Measurements from ENCODE around the gene MAP3K4. TPM values are rescaled to one million over a fixed set of nuclear protein-coding genes. Genes with fewer than 3 reads are reported as not detected.

MAP3K4 gene
- total RNA-seq, 1 donor from 2014 or later, result 47.2 TPM

- Histone ChIP-seq H3K36me3 (no peaks in the 10 kb centered on the region), H3K27me3 (ENCODE audit: low read depth) (no peaks in the 10 kb centered on the region), H3K9me3 (no peaks in the 10 kb centered on the region), H3K27ac (peak overlapping the region; percentile 32), H3K4me1 (no peaks in the 10 kb centered on the region), H3K4me3 (no peak overlapping the region)
- TF ChIP-seq CTCF (IDR thresholded peaks at IDR 0.05), result no peak
- ATAC-seq (peak; percentile 84 to 93), DNase-seq (no peak)
- intact Hi-C loops (cut with DNase I), result no loop called here
Observed at GRCh38 chr6:160950507-160950906, 41.1 kb upstream of the MAP3K4 start.

DNA sequence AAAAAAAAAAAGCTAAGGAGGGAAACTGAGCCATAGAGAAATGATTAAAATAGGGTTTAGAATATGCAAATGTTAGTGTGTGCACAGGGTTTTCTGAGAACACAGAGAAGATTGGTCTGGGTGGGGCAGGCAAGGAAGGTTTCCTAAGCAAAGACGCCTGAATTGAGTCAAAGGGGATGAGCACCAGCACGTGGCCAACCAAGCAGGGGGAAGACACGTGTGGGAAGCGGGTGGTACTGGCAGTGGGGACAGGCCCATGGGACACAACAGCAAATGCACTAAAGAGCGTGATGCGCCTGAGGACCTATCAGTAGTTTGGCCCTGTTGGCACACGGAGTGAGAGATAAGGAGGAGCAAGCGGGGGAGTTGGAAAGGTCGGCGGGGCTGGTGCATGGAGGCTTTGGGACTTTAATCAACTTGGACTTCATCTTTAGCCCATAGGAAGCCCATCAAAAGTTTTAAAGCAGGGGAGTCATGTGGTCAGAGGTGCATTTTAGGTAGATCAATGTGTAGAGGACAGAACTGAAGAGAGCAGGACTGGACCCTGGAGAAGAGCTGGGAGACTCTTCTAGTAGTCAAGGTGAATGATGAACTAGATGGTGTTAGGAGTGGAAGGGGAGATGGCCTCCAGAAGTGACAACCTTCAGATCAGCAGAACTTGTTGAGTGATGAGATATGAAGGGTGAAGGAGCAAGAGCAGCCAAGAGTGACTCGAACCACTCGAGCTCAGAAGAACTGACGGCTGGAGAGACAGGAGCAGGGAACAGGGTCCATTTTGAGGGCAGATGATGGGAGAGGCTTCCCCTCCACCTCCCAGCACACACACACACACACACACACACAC is 40.2 kb upstream of the MAP3K4 start:
- no peaks in the 10 kb centered on the region for H3K36me3 ChIP-seq
- peak overlapping the region; percentile 32 for H3K27ac ChIP-seq
- ATAC-seq, result no peak
- no peak for DNase-seq
- H3K9me3 ChIP-seq, result no peaks in the 10 kb centered on the region
- no peak overlapping the region for H3K4me3 ChIP-seq
- H3K4me1 ChIP-seq, result no peaks in the 10 kb centered on the region
- intact Hi-C loops (cut with DNase I), result no loop called here
- H3K27me3 ChIP-seq (ENCODE audit: low read depth), result no peaks in the 10 kb centered on the region
- TF ChIP-seq CTCF (IDR thresholded peaks at IDR 0.05), result no peak

DNA sequence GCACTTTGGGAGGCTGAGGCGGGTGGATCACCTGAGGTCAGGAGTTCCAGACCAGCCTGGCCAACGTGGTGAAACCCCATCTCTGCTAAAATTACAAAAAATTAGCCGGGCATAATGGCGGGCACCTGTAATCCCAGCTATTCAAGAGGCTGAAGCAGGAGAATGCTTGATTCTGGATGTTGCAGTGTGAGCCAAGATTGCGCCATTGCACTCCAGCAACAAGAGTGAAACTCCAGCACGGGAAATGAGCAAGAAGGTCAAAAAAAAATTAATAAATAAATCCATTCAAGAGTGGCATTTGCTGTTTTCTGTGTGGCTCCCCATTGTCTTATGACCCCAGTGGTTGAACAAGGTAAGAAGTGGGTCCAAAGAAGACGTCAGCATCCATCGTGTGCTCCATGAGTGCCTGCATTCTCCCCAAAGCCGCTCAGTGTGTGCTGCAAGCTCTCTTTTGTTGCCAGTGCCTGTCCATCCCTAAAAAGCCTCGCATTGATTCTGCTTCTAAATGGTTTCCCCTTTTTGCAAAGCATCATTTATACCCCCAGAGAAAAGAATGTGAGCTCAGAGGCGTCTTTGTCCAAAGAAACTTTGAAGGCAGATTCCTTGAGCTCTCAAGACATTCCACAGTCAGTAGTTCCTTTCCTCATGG is 38.8 kb upstream of the MAP3K4 start:
- H3K4me3 ChIP-seq, result no peak overlapping the region
- intact Hi-C loops (cut with DNase I), result no loop called here
- H3K4me1 ChIP-seq, result no peaks in the 10 kb centered on the region
- H3K27ac ChIP-seq, result no peak overlapping the region
- no peak for DNase-seq
- H3K9me3 ChIP-seq, result no peaks in the 10 kb centered on the region
- no peaks in the 10 kb centered on the region for H3K27me3 ChIP-seq (ENCODE audit: low read depth)
- H3K36me3 ChIP-seq, result no peaks in the 10 kb centered on the region
- ATAC-seq, result peak; percentile 43 to 63
- TF ChIP-seq CTCF (IDR thresholded peaks at IDR 0.05), result no peak

DNA sequence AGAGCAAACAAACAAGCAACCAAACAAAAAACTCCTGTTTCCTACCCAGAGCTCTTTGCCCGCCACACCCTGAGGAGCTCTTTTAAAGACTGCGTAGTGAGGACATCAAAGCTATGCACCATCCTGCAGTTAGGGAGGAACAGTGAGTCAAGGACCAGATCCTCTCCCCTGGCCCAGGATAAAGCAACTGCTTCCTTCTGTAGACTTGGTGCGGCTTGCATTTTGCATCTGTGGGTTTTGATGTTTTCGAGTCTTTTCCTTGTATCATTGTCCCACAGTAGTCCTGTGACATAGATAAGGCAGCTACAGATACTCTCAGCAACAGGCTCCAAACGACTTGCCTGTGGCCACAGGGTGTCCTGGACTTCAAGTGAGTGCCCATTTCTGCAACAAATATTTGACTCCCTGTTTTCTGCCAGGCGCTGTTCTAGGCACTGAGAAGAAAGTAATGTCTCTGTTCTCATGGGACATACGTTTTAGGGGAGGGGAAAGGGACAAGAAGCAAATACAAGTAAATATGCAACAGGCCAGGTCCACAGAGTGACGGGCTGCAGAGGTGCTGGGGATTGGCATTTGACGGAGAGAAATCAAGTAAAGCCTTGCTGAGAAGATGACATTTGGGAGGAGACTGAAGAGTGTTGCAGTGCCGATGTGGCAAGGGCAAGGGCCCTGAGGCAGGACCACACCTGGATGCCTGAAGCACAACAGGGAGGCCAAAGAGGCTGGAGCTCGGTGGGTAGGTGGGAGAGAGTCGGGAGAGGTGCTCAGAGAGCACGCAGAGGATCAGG is 35.9 kb upstream of the MAP3K4 start:
- DNase-seq, result no peak
- TF ChIP-seq CTCF (IDR thresholded peaks at IDR 0.05), result no peak
- no peak for ATAC-seq
- Histone ChIP-seq H3K9me3 (no peaks in the 10 kb centered on the region), H3K4me3 (no peak overlapping the region), H3K27me3 (ENCODE audit: low read depth) (no peaks in the 10 kb centered on the region), H3K27ac (no peak overlapping the region), H3K36me3 (no peaks in the 10 kb centered on the region), H3K4me1 (no peaks in the 10 kb centered on the region)
- intact Hi-C loops (cut with DNase I), result no loop called here

DNA sequence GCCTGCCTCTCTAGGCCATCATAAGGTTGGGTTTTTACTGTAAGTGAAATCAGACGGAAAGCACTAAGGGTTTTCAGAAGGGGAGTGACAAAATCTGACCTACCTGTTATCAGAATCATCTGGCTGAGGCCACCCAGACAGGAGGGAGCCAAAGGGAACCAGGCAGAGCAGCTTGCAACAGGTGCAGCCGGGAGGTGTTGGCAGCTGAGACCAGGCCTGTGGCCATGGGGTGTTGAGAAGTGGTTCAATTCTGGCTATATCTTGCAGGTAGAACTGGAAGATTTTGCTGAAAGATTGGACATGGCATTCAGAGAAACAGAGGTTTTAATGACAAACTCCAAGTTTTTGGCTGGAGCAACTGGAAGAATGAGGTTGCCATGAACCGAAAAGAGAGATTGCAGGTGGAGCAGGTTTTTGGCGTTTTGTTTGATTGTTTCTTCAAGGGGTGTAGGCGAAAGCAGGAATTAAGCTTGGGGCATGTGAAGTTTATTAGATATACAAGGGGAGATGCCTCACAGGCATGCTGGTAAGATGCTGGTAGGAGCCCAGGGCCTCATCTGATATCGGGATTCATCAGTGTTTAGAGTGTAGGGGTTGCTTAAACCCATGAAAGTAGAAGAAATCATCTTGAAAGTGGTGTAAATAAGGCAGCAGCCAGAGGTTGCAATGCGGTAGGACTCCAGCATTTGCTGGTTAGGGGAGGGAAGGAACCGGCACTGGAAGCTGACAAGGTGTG is 35.1 kb upstream of the MAP3K4 start:
- H3K27ac ChIP-seq, result no peak overlapping the region
- TF ChIP-seq CTCF (IDR thresholded peaks at IDR 0.05), result no peak
- H3K4me1 ChIP-seq, result no peaks in the 10 kb centered on the region
- no peak for ATAC-seq
- intact Hi-C loops (cut with DNase I), result no loop called here
- DNase-seq, result no peak
- H3K36me3 ChIP-seq, result no peaks in the 10 kb centered on the region
- no peak overlapping the region for H3K4me3 ChIP-seq
- no peaks in the 10 kb centered on the region for H3K9me3 ChIP-seq
- no peaks in the 10 kb centered on the region for H3K27me3 ChIP-seq (ENCODE audit: low read depth)

All from lower lobe of right lung (tissue), 2 donors.